Measurements from ENCODE around the gene CPZ. TPM values are rescaled to one million over a fixed set of nuclear protein-coding genes. Genes with fewer than 3 reads are reported as not detected.

Gene CPZ
- total and polyA plus RNA-seq, 10 of the 15 experiments (the other 5 are each of a cell fraction or from before 2014, with no cell fraction given) = not detected

DNA sequence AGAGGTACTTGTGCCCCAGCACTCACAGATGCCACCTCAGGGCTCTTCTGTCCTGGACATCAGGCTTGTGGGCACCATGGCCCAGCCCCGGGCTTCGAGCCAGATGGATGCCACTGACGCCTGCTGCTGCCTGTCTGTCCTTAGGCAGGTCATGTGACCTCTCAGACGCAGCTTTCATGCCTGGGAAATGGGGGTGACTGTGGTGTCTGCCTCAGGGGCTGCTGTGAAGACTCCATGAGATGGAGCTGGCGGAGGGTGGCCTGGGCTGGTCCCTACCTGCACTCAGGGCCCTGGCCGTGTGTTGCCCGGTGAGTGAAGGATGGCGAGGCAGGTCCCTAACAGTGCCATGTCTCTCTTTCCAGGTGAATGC, 6.5 kb downstream of the CPZ start:
- CTCF ChIA-PET = no interaction called here
- FAIRE-seq = no peak

More for the DNA sequence above, 6.5 kb downstream of the CPZ start:
- ATAC-seq = no peak
- Histone ChIP-seq H3K9ac (ENCODE audit: control insufficient read depth, insufficient read depth, low read length) (no peak overlapping the region), H3K27ac (ENCODE audit: control insufficient read depth, insufficient read depth) (no peak overlapping the region), H3K36me3 (ENCODE audit: control insufficient read depth in 2 of 2, insufficient read depth in 2 of 2, low read length in 1 of 2) (no peaks in the 10 kb centered on the region), H3K27me3 (replicated peaks in 1 of 2; ENCODE audit: control insufficient read depth in 2 of 2, insufficient read depth in 2 of 2, low read length in 1 of 2) (no peaks in the 10 kb centered on the region; a peak in 2 of 4 replicates), H3K79me2 (ENCODE audit: control insufficient read depth, insufficient read depth, low read length) (no peaks in the 10 kb centered on the region), H3K9me3 (replicated peaks; ENCODE audit: control insufficient read depth, insufficient read depth, low read length) (no peaks in the 10 kb centered on the region), H2AFZ (ENCODE audit: control insufficient read depth, low read depth, low read length) (no peak overlapping the region), H3K4me2 (ENCODE audit: control insufficient read depth, insufficient read depth) (no peak overlapping the region), H4K20me1 (ENCODE audit: control insufficient read depth, insufficient read depth) (no peaks in the 10 kb centered on the region), H3K4me3 (no peak overlapping the region), H3K4me1 (ENCODE audit: control insufficient read depth, insufficient read depth, low read length) (no peaks in the 10 kb centered on the region)
- ChIA-PET RAD21 (ENCODE audit: unreplicated experiment) (no interaction called here), SMC1A (ENCODE audit: uncharacterized antibody, unreplicated experiment) (no interaction called here), POLR2A (no interaction called here)
- intact Hi-C loops (cut with micrococcal nuclease; ENCODE audit: unreplicated experiment) = loop anchor here (10.0 kb wide), 1 partner anchor 354 kb away; no protein-coding TSS in a partner anchor
- DNase-seq (ENCODE audit: low read depth, low spot score) = no peak
- TF ChIP-seq NFIC (IDR thresholded peaks at IDR 0.05; ENCODE audit: low read depth, low read length) (no peak), SMAD1 (IDR thresholded peaks at IDR 0.05; ENCODE audit: low read depth, partially characterized antibody) (no peak), TBL1XR1 (IDR thresholded peaks at IDR 0.05; ENCODE audit: low read depth, low read length) (no peak), EP300 (IDR thresholded peaks at IDR 0.05; ENCODE audit: borderline replicate concordance in 1 of 2, control insufficient read depth in 1 of 2, low read depth in 2 of 2, low read length in 2 of 2) (no peak), PAX8 (IDR thresholded peaks at IDR 0.05) (no peak), RAD51 (IDR thresholded peaks at IDR 0.05) (no peak), CHD4 (IDR thresholded peaks at IDR 0.05) (no peak), ZBED1 (IDR thresholded peaks at IDR 0.05; ENCODE audit: borderline replicate concordance) (no peak), POLR2AphosphoS2 (IDR thresholded peaks at IDR 0.05; ENCODE audit: low read depth, low read length) (no peak), ZZZ3 (IDR thresholded peaks at IDR 0.05; ENCODE audit: control insufficient read depth, insufficient read length, low read depth) (no peak), IRF4 (IDR thresholded peaks at IDR 0.05; ENCODE audit: low read depth, low read length) (no peak), GABPA (IDR thresholded peaks at IDR 0.05; ENCODE audit: low read depth) (no peak), RAD21 (IDR thresholded peaks at IDR 0.05; ENCODE audit: insufficient read depth, low read depth, low read length) (no peak)
- TF ChIP-seq, protein P1, sequence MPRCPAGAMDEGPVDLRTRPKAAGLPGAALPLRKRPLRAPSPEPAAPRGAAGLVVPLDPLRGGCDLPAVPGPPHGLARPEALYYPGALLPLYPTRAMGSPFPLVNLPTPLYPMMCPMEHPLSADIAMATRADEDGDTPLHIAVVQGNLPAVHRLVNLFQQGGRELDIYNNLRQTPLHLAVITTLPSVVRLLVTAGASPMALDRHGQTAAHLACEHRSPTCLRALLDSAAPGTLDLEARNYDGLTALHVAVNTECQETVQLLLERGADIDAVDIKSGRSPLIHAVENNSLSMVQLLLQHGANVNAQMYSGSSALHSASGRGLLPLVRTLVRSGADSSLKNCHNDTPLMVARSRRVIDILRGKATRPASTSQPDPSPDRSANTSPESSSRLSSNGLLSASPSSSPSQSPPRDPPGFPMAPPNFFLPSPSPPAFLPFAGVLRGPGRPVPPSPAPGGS (IDR thresholded peaks at IDR 0.05; ENCODE audit: borderline replicate concordance, insufficient read depth, low read depth, low read length, poor library complexity, severe bottlenecking) = no peak
- TF ChIP-seq, protein P2, sequence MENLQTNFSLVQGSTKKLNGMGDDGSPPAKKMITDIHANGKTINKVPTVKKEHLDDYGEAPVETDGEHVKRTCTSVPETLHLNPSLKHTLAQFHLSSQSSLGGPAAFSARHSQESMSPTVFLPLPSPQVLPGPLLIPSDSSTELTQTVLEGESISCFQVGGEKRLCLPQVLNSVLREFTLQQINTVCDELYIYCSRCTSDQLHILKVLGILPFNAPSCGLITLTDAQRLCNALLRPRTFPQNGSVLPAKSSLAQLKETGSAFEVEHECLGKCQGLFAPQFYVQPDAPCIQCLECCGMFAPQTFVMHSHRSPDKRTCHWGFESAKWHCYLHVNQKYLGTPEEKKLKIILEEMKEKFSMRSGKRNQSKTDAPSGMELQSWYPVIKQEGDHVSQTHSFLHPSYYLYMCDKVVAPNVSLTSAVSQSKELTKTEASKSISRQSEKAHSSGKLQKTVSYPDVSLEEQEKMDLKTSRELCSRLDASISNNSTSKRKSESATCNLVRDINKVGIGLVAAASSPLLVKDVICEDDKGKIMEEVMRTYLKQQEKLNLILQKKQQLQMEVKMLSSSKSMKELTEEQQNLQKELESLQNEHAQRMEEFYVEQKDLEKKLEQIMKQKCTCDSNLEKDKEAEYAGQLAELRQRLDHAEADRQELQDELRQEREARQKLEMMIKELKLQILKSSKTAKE (IDR thresholded peaks at IDR 0.05; ENCODE audit: low read depth, poor library complexity, severe bottlenecking) = no peak
- in situ Hi-C loops (cut with MboI) = loop anchor here (5.0 to 10.0 kb wide), 2 partner anchors 137 to 334 kb away; partner anchors contain the start of gene HTRA3
- WGBS (ENCODE audit: insufficient coverage, insufficient replicate concordance, low lambda C conversion rate, missing lambda C conversion rate) = 16% methylated on average over 6 of the region's 8 CpGs
- no TSS peak for BruUV-seq (replicated peaks)

Data from GM12878 (cell line).